HCT116 (cell line): Measurements from ENCODE around the gene TBC1D2B. TPM values are rescaled to one million over a fixed set of nuclear protein-coding genes. Genes with fewer than 3 reads are reported as not detected.
"Not testable (repeated sequence)": the region's sequence is repeated elsewhere in the genome, so short reads cannot be mapped to it uniquely, and the experiment has no call there.

Experiments used
- ATAC-seq: fragments of 200-7000 bp; cut with Tn5 transposase; 2 replicates; pipeline ENCODE4 v1.9.1; 2020; ENCODE audit warnings: mild to moderate bottlenecking, moderate library complexity
- BruUV-seq: library from RNA; stranded (reverse); fragments of 400-500 nt; replicated peaks from 2 replicates; lab custom pipeline; 2021; lab: Mats Ljungman, UMichigan
- CTCF ChIA-PET: fragments of 300-600 bp; sonication (Branson Sonifier 250); formaldehyde crosslinking; loops from one replicate; lab custom pipeline; 2021; ENCODE audit warnings: antibody characterized with exemption; lab: Charles Lee
- POLR2A ChIA-PET: fragments of 300-600, 350-600 bp; sonication (Branson Sonifier 250); formaldehyde crosslinking; loops from one replicate; lab custom pipeline; 2021; ENCODE audit warnings: antibody characterized with exemption; lab: Charles Lee
- RAD21 ChIA-PET, 2 experiments: fragments of 300-600 bp; sonication (Branson Sonifier 250); formaldehyde crosslinking; loops; one replicate each; lab custom pipeline; 2023; ENCODE audit warnings: low total read pairs in 2 of 2; ENCODE audit not compliant: uncharacterized antibody in 2 of 2, unreplicated experiment in 2 of 2, low non-redundant PET in 1 of 2; lab: Charles Lee
- DNase-seq: peaks from one replicate; pipeline ENCODE4 v3.0.0-alpha.2; 2010; ENCODE audit warnings: low read depth, low spot score
- H2AFZ ChIP-seq: fragments of 200-600 bp; shearing (Covaris generic), sonication (generic); 2 replicates; pipeline ENCODE4 v1.6.1; 2017; ENCODE audit warnings: low read depth, mixed run types, mixed read lengths, antibody characterized with exemption, low read length; ENCODE audit not compliant: poor library complexity, severe bottlenecking
- H3K27ac ChIP-seq: 2 replicates; pipeline ENCODE4 v1.5.1; 2012; ENCODE audit warnings: low read depth, low read length
- H3K27me3 ChIP-seq: fragments of 200-600 bp; sonication (generic); 2 replicates; pipeline ENCODE4 v1.6.1; 2016; ENCODE audit warnings: mixed run types, low read length, mixed read lengths; ENCODE audit not compliant: insufficient read depth
- H3K36me3 ChIP-seq, 2 experiments: fragments of 200-500 bp in 1 of 2; fragments of 200-600 bp in 1 of 2; sonication (Bioruptor generic) in 1 of 2; sonication (generic) in 1 of 2; 2 replicates each; pipeline versions ENCODE4 v1.5.1 to v1.6.1; 2014 to 2016; ENCODE audit warnings: low read length in 2 of 2, inconsistent platforms in 1 of 2, mixed read lengths in 1 of 2, mixed run types in 1 of 2; ENCODE audit not compliant: insufficient read depth in 2 of 2, control insufficient read depth in 1 of 2
- H3K4me1 ChIP-seq, 2 experiments: fragments of 200-600 bp in 1 of 2; sonication (generic) in 1 of 2; 2 replicates each; pipeline versions ENCODE4 v1.5.1 to v1.6.1; 2012 to 2017; ENCODE audit warnings: low read length in 2 of 2, inconsistent platforms in 1 of 2, mild to moderate bottlenecking in 1 of 2, mixed read lengths in 1 of 2, mixed run types in 1 of 2, moderate library complexity in 1 of 2; ENCODE audit not compliant: insufficient read depth in 2 of 2, control insufficient read depth in 1 of 2
- H3K4me2 ChIP-seq: fragments of 200-600 bp; sonication (generic); 2 replicates; pipeline ENCODE4 v1.6.1; 2017; ENCODE audit warnings: mixed run types, low read length, mixed read lengths
- H3K4me3 ChIP-seq, 2 experiments: fragments of 200-600 bp in 1 of 2; sonication (generic) in 1 of 2; replicated peaks in 1 of 2; 2 replicates each; pipeline ENCODE4 v1.5.1; 2011 to 2016; ENCODE audit warnings: low read length in 2 of 2, control low read depth in 1 of 2, low read depth in 1 of 2, mild to moderate bottlenecking in 1 of 2, mixed read lengths in 1 of 2, mixed run types in 1 of 2
- H3K79me2 ChIP-seq: fragments of 200-600 bp; sonication (generic); 2 replicates; pipeline ENCODE4 v1.6.1; 2017; ENCODE audit warnings: mild to moderate bottlenecking, mixed run types, low read length, moderate library complexity, mixed read lengths; ENCODE audit not compliant: insufficient read depth
- H3K9ac ChIP-seq: fragments of 200-600 bp; sonication (generic); 2 replicates; pipeline ENCODE4 v1.6.1; 2016; ENCODE audit warnings: low read length, mixed read lengths
- H3K9me2 ChIP-seq: fragments of 200-600 bp; sonication (generic), shearing (Covaris generic); 2 replicates; pipeline ENCODE4 v1.6.1; 2017; ENCODE audit warnings: mixed run types, mild to moderate bottlenecking, moderate library complexity; ENCODE audit not compliant: insufficient read depth
- H3K9me3 ChIP-seq, 2 experiments: fragments of 200-500 bp in 1 of 2; fragments of 200-600 bp in 1 of 2; sonication (Bioruptor generic) in 1 of 2; sonication (generic) in 1 of 2; 2 replicates each; pipeline ENCODE4 v1.6.1; 2014 to 2017; ENCODE audit warnings: low read length in 2 of 2, mixed read lengths in 2 of 2, inconsistent platforms in 1 of 2, low read depth in 1 of 2, mild to moderate bottlenecking in 1 of 2, mixed run types in 1 of 2, moderate library complexity in 1 of 2; ENCODE audit not compliant: control insufficient read depth in 1 of 2, insufficient read depth in 1 of 2
- H4K20me1 ChIP-seq: fragments of 200-600 bp; sonication (generic), shearing (Covaris generic); 2 replicates; pipeline ENCODE4 v1.6.1; 2017; ENCODE audit warnings: mixed run types, mild to moderate bottlenecking, moderate library complexity; ENCODE audit not compliant: insufficient read depth
- intact Hi-C: fragments of 100-400 bp; cut with micrococcal nuclease; formaldehyde crosslinking; loops from 2 replicates; pipeline ENCODE4 v1.10.0; 2022
- total RNA-seq: library from RNA; stranded (reverse); gene quantifications from one replicate; pipeline ENCODE4 v1.2.1, GENCODE V29; 2021; ENCODE audit not compliant: unreplicated experiment

TBC1D2B gene
- total RNA-seq, 1 experiment from 2014 or later: 16.6 TPM

DNA sequence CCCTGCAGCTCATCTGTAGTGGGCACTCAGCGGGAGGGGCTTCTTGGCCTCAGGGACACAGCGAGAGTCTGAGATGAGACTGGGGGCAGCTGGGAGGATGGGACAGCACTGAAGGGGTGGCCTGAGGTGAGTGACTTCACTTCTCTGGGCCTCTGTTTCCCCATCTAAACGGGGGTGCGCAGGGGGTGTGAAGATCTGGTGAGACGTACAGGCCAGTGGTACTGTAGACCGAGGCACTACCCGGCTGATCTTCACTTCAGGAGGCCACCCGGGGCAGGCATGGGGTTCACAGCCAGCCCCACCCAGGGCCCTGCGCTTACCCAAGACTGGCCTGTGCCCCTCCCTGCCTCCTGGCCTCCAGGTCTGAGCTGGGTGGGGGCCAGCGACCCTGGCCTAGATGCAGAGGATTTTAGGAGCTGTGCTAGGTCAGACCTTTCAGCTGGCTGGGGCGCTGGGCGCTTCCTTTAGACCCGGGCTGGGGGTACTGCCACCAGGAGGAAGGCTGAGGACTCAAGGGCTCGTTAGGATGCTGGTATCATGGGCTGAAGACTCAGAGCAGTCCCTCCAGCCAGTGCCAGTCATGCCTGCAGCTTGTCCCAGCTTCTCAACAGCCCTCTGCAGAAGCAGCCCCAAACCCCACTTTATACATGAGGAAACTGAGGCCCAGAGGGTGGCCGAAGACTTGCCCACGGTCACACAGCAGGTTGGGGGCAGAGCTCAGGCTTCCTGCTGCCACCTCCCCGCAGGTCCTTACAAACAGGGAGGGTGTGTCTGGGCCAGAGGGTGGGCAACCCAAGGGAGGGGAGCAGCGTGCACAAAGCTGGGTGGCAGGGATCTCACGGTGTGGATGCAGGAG lies 99.4 kb downstream of the TBC1D2B start:
- BruUV-seq, H3K27ac ChIP-seq, ATAC-seq, H3K9me2 ChIP-seq, H4K20me1 ChIP-seq, H3K4me3 ChIP-seq, H3K4me1 ChIP-seq, CTCF ChIA-PET, H3K9ac ChIP-seq, POLR2A ChIA-PET, H3K36me3 ChIP-seq, H2AFZ ChIP-seq, H3K4me2 ChIP-seq, H3K9me3 ChIP-seq, DNase-seq, H3K79me2 ChIP-seq, H3K27me3 ChIP-seq, intact Hi-C loops, RAD21 ChIA-PET: not testable (repeated sequence)

DNA sequence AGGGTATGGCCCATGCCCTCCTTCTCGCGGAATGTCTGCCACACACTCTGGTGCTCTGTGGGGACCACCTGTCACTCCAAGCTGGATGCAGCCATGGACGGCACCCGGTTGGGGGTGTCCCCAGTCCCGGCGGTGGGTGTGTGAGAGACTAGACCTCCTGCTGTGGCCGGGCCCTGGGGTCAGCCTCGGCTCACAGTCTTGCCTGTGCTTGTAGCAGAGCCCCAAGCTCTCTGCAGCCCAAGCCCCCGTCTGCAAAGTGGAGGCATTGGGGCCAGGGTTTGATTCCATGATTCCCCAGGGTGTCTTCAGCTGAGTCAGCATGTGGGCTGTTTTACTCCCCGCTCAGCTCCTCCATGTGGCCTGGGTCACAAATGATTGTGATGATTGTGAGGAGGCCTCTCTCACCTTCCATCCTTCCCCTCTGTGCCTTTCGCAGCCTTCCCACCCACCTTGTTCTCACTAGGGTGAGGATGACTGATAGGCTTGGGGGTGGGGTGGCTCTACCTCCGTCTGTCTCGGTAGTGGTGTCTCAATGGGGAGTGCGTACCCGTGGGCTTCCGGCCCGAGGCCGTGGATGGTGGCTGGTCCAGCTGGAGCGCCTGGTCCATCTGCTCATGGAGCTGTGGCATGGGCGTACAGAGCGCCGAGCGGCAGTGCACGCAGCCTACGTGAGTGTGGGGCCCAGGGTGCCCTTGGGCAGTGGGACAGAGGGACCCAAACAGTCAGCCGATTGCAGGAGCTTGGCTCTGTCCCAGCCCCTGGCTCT lies 100.6 kb downstream of the TBC1D2B start:
- CTCF ChIA-PET, H3K9me3 ChIP-seq, H3K36me3 ChIP-seq, BruUV-seq, H3K4me3 ChIP-seq, POLR2A ChIA-PET, intact Hi-C loops, H4K20me1 ChIP-seq, H3K9me2 ChIP-seq, H3K79me2 ChIP-seq, H3K4me2 ChIP-seq, DNase-seq, H3K9ac ChIP-seq, RAD21 ChIA-PET, H3K4me1 ChIP-seq, H2AFZ ChIP-seq, H3K27me3 ChIP-seq, H3K27ac ChIP-seq, ATAC-seq: not testable (repeated sequence)

DNA sequence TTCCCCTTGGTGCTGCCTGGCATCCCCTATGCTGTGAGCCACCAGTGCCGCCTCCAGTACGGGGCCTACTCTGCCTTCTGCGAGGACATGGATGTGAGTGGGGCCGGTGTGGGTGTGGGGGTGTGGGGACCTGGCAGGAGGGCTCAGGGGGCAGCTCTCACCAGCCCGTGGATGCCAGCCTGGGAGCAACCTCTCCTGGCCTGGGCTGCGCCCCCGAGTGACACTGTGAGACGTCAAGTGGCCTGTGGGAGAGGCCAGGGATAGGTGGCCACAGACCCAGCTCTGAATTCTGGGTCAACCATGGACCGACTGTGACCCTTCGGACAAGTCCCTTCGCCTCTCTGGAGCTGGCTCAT lies 101.4 kb downstream of the TBC1D2B start:
- BruUV-seq, intact Hi-C loops: not testable (repeated sequence)

More for the DNA sequence above, 101.4 kb downstream of the TBC1D2B start:
- H3K9me2 ChIP-seq, H3K79me2 ChIP-seq, H3K27me3 ChIP-seq, H3K4me2 ChIP-seq, H3K36me3 ChIP-seq, H3K4me3 ChIP-seq, H3K4me1 ChIP-seq, H3K27ac ChIP-seq, DNase-seq, H3K9ac ChIP-seq, H4K20me1 ChIP-seq, ATAC-seq, POLR2A ChIA-PET, CTCF ChIA-PET, RAD21 ChIA-PET, H3K9me3 ChIP-seq, H2AFZ ChIP-seq: not testable (repeated sequence)
